GM10847 (cell line): ENCODE measurements around the gene PRR23E.

ENCODE experiments used
- POLR2A ChIP-seq: IDR thresholded peaks from 2 replicates; pipeline ENCODE4 v1.6.1; 2011; ENCODE audit not compliant: insufficient read length; ENCODE audit errors: extremely low read depth

The PRR23E gene

DNA sequence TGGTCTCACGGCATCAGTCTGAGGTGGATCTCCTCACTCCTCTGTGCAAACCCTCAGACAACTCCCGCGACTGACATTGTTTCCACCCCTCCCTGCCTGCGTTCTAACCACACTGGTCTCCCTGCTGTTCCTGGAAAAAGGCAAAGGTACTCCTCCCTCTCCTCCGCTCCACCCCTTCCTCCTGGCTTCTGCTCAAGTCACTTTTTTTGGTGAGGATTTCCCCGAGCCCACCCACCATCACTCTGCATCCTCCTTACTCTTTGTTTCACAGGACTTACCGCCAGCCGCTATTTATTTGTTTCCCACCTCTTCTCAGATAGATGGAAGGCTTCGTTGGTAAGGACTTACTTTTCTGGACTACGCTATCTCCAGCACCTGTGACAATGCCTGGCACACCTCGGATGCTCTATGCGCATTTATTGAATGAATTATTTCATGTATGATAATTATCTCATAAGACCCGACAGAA is 25.6 kb downstream of the PRR23E start:
- no peak for TF ChIP-seq POLR2A

DNA sequence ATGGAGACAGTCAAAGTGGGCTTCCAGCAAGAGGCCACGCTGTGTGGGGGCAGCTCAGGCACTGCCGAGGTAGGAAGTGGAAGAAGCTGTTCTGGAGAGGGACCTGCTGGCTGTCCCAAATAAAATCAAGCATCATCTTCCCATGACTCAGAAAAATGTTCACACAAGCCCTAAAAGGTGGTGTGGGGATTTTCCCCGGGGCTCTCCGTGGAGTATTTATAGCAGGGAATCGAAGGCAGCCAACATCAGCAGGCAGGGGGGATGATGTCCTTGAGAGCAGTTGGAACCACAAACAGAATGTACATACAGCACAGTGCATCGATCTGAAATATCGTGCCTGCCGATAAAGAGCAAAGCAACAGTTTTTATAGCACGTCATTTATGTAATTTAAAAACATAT is 27.6 kb downstream of the PRR23E start:
- no peak for TF ChIP-seq POLR2A

DNA sequence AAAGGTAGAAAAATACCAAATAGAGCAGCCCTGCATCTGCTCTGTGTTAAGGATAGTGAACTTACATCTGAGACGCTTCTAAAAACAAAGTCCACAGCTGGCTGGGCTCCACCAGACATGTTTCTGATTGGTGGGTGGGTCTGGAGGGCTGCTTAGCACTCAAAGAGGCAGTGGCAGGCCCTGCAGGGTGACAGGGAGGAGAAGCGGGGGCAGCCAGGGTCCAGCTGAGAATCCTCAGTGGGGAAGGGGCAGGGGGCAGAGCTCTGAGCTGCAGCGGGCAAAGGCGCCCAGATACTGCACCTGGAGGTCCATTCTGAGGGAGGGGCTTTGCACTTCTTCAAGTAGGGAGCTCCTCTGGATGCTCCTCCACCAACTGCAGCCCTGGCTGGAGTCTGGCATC is 28.1 kb downstream of the PRR23E start:
- TF ChIP-seq POLR2A: no peak

DNA sequence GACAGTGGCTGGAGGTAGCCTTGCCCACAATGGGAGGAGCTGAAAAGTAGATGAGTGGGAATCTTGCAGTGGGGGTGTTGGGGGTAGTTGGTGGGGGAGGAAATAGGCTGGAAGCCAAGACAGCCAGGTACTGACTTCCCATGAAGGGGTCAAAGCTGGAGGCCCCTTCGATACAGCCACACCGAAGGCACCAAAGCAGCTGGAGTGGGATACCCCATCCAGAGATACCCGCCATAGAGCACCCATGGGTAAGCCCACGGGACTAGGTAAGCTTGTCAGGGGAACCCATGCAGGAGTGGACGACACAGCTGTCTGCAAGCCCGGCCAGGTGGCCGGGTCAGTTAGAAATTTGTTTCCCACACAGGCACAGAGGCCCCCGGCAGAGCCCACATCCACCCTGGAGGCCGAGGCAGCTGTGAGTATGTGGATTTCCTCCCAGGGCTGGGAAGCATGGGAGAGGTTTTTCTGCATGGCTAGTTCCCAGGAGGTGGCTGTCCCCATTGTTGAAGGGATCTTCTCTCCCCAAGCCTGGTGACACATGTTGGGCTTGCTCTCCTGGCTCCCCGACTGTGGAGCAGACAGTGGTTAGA is 28.6 kb downstream of the PRR23E start:
- TF ChIP-seq POLR2A: no peak

DNA sequence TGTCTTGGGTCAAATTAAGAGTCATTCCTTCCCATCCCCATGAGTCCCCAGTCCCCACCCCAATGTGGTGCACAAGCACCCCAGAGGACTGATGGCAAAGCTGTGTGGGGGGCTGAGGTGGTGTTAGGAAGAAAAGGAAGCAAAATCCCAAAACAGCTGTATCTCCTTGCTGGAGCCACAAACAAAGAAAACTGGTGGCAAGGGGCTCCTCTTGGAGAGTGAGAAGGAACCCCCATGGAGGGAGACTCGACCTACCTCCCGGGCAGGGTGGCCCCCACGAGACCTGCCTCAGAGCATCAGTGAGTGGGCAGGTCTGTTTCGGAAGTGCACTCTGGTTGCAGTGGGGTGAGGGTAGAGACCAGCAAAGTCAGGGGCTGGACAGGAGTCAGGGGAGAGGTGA is 29.2 kb downstream of the PRR23E start:
- no peak for TF ChIP-seq POLR2A

DNA sequence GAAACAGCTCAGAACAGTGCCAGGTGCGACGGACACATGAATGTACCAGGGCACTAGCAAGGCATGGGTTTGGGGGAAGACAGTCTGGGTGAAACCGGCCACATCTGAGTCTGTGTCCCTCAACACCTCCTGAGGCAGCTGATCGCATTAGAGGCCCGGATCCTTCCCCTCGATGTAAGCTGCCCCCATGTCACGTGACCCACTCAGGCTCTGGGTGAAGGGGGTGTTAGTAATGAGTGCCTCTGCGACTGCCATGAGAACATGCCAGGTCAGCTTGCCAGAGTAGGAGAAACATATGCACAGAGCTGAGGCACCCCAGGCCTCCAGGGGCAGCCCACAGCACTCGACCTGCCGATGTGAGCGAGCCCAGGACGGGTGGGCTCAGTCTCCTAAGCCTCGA is 29.7 kb downstream of the PRR23E start:
- TF ChIP-seq POLR2A: no peak

DNA sequence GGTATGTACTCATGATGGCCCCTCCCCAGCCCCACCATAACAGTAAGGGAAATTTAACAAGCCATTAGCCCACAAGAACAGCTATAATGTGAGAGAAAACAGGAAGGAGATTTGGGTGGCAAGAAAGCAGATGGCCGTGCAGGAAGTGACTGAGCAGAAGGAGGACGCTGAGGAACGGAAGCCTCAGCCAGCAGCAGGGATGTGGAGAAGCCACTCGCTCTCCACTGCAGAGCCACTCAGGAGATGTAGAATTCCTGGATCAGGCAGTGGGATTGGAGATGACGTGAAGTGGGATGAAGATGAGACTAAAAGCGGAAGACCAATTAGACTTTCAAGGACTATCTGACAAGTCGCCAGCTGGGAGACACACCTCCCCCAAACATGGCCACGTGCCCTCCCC is 31.2 kb downstream of the PRR23E start:
- TF ChIP-seq POLR2A: no peak

DNA sequence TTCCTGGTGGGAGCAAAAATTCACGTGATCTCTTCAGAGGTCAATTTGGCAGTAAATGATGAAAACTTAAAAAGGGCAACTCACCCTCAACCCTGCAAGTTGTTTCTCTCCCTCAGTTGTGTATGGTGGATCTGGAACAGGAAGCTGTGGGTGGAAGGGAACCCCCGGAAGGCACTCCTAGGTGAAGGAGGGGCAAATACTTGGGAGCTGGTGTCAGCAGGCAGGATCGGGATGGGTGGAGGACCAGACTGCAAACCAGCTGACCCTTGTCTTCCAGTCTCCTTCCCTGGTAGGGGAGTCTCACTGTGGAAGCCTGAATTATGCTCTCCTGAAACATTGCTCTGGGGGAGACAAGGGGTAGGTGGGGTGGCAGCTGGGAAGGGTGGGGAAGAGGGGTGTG is 33.5 kb downstream of the PRR23E start:
- TF ChIP-seq POLR2A: no peak

DNA sequence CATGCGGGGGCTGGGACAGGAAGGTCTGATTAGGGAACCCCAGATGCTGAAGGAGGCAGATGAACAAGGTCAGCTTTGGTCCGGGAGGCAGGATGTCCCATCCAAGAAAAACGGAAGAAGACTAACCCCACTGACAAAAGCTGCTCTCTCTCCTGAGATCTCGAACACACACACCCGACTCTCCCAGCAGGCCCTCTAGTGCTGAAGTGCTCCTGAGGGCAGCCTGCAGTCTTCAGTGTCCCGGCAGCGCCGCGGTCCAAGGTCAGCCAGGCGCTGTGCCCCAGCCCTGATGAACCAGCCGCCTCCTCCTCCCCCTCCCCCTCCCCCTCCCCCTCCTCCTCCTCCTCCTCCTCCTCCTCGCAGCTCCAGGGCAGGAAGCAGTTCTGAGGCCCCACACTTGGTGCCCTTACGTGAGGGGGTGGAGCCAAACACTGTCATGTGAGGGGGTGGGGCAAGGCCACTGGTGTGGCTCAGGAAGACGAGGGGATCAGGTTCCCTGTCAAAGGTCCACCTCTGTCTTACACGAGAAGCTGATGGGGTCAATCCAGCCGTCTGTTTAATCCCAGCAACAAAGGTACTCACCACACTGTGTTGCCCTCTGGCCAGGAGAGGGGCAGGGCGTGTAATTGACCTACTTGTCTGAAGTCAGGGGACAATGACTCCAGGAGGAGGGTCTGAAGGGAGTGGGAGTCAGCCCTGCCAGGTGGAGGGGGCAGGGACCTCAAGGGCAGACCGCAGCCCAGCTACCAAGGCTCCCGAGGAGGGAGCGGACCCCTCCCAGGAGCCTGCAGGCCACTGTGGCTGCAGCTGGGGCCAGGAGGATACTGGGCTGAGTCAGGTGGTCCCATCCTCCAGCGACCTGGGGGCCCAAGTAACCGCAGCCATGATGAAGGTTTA is 34.3 kb downstream of the PRR23E start:
- no peak for TF ChIP-seq POLR2A

DNA sequence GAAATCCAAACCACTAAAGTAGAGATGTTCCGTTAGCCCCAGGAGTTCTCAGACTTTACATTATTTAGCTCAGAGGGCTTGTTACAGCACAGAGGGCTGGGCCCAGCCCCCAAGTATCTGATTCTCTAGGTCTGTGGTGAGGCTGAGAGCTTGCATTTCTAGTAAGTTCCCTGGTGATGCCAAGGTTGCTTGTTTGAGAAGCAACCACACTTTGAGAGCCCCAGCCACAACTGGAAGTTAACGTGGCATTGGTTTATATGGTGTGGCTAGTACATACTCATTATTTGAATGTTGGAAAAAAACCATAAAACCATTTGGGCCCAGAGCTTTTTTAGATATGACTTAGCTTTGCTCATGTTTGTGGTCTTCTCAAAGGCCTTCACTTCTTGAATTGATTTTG is 35.9 kb downstream of the PRR23E start:
- TF ChIP-seq POLR2A: no peak

DNA sequence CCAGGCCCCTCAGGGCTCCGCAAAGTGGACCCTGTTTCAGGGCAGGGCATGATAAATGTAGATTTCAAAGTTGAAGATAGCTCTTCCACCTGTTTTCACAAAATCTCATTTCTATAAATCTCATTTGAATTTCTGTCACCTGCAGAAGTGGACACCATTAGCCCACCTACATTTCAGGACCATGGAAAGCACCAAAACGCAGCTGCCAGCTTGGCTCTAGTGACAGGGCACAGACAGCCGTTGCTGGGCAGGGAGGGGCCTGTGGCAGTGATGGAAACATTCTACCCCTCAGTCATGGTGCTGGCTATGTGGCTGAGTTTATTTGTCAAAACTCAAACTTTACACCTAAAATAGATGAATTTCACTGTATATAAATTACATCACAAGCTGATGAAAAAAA is 40.4 kb downstream of the PRR23E start:
- no peak for TF ChIP-seq POLR2A

DNA sequence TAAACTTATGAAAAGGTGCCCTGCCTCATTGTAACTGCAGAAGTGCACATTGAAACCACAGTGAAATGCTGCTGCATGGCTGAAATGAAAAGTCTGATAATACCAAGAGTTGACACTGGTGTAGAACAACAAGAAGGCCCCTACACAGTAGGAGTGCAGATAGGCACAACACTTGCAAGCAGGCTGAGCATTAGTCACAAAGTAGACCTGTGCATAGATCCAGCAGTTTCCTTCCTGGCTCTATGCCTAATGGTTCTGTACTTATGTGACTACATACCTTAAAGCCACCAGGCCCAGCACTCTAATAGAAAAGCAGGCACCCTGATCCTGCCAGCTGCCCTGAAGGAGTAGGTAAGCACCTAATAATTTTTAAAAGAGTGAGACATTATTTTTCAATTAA is 41.8 kb downstream of the PRR23E start:
- no peak for TF ChIP-seq POLR2A

DNA sequence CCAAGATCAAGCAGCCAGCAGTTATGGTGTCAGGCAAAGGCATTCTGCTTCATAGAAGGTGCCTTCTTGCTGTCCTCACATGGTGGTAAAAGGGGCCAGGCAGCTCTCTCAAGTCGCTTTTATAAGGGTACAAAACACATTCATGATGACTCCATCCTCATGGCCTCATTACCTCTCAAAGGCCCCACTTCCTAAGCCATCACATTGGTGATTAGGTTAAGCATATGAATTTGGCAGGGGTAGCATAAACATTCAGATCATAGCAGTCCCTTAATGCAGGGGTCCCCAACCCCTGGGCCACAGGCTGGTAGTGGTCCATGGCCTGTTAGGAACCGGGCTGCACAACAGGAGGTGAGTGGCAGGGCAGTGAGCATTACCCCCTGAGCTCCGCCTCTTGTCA is 42.8 kb downstream of the PRR23E start:
- no peak for TF ChIP-seq POLR2A

DNA sequence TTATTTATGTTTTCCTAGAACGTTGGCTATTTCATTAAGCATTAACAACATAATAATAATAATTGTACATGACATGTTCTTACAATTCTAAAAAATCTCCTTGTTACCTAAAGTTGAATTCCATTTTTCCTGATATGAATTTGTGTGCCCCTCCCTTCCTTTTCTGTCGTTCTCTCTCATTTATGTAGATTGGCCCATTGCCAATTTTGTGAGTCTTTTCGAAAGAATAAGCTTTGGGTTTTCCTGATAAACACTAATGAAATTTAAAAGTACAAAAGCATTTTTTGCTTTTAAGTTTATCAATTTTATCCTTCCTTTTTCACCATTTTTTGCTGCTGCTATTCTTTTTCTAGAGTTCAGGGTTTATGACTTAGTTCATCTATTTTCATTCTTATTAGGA is 44.9 kb downstream of the PRR23E start:
- TF ChIP-seq POLR2A: no peak

DNA sequence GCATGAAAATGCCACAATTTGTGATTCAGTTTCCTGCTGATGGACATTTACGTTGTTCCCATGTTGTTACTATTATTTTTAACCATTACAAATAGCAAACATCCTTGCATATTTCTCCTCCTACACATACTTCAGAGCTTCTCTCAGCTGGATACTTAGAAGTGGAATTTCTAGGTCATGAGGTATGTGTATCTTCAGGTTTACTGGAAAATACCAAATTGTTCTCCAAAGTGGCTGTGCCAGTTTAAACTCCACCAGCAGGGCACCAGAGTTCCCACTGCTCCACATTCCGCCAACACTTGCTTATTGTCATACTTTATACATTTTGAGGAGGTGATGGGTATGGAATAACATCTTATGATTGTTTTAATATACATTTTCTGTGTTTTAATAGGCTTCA is 45.7 kb downstream of the PRR23E start:
- TF ChIP-seq POLR2A: no peak

DNA sequence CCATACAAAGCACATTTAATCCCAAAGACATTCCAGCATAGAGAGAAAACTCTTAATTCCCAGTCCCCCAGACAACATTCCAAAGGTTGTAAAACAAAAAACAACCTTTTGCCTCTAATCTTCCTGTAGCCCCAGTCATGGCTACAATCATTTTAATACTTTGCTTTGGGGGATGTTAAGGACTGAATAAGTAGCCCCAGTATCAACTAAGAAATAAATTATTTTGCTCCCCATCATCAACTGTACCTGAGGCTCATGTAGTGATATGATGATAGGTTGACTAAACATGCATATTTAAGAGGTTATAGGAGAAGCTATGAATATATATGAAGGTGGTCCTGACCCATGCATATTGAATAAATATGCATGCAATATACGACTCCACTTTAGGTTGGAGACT is 54.4 kb downstream of the PRR23E start:
- TF ChIP-seq POLR2A: no peak
